Kasumi-1 (cell line): Measurements from ENCODE around the gene NOC3L.
"Not testable (repeated sequence)": the region's sequence is repeated elsewhere in the genome, so short reads cannot be mapped to it uniquely, and the experiment has no call there.

Source experiments
- DNase-seq, 2 experiments: peaks; one replicate each; lab custom pipeline; 2025; lab: John Stamatoyannopoulos, UW

The NOC3L gene

GRCh38 chr10:94361171-94361794 lies 1.5 kb downstream of the NOC3L start:
- peak in 1 of 2 experiments; percentile 32 for DNase-seq

DNA sequence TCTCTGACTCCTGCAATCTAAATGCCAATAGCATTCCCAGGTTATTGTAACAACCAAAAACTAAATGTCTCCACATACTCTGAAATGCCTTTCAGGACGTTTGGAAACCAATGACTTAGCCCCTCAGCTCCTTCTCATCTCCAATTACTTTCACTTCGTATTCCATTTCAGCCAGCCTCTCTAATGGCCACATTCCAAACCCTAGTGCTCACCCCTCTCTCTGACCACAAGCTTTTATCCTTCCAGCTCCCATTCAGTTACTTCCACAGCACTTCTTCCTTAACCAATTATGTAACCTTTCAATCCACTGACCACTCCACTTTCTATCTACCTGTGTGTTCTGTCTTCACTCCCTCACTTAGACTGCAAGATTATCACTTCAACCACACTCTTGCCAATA lies 4.3 kb downstream of the NOC3L start:
- no peak for DNase-seq

GRCh38 chr10:94357193-94357592 lies 5.5 kb downstream of the NOC3L start:
- DNase-seq: no peak

DNA sequence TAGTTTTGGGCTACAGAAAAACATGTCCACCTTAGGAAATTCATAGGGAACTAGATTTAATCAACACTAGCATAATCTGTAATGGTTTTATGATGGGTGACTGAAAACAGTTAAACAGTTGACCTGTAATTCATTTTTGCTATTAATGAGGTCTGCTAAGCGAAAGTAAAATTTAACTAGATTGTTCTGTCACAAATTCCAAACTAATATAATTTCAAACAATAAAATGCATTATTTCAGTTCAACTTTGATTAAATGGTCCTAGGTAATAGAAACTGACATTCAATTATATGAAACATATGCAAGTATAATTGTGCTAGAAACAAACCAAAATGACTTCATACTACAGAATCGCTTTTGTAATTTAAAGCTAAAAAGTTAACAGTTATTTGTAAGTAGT lies 6.9 kb downstream of the NOC3L start:
- DNase-seq: no peak

DNA sequence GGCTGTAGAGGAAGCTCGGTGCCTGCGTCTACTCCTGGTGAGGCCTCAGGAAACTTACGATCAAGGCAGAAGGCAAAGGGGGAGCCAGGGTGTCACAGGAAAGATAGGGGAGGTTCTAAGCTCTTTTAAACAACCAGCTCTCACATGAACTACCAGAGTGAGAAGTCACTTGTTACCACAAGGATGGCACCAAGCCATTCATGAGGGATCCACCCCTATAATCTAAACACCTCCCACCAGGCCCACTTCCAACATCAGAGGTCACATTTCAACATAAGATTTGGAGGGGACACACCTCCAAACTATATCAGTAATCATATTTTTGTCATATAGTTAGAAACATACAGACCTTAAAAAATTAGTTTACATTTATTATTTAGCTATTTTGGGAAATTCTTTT lies 9.4 kb downstream of the NOC3L start:
- no peak for DNase-seq

- DNase-seq: no peak
Observed at GRCh38 chr10:94351089-94351488, 11.7 kb downstream of the NOC3L start.

DNA sequence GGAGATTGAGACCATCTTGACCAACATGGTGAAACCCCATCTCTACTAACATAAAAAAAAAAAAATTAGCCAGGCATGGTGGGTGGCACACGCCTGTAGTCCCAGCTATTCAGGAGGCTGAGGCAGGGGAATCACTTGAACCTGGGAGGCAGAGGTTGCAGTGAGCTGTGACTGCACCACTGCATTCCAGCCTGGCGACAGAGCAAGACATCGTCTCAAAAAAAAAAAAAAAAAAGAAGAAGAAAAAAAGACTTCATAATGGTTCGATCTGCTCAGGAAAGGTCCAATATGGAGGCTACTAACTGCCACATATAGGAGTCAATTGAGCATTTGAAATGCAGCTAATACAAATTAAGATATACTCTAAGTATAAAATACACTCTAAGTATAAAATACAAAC lies 12.2 kb downstream of the NOC3L start:
- DNase-seq: not testable (repeated sequence)

DNA sequence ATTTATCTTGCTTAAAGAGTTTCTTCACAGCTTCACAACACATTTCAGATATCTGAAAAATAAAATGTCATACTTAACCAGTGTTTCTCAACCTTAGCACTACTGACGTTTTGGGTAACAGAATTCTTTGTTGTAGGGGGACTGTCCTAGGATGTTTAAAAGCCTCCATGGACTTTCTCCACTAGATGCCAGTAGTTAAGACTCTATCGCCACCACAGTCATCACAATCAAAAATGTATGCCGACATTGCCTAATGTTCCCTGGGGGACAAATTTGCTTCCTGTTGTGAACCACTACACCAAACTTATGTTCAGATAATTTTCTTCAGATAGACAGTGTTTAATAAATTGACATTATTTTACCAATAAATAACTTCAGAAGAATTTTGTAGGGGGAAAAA lies 13.4 kb downstream of the NOC3L start:
- DNase-seq: peak in 1 of 2 experiments; percentile 43

DNA sequence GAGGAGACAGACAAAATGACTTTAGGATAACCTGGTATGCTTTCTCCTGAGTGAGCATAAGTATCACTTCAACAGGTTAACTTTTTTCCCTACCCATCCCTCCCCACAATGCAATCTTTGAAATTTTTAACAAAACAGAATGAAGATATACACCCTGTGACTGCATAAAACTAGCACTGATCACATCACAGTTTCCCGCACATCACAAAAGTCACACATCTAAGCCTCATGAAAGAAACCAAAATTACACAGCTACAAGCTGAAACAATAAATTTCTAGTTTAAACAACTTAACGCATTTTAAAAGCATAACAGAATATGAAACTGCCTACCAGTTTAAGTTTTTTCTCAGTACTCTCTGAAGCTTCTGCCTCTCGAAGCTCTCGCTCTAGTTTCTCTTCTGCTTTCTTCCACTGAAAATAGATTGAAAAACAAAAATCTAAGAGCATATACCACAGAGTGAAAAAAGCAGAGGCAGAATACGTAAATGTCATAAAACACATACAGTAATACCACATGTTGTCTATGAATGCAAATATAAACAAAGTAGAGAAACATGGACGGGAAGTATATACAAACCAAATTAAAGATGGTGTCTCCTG lies 18.1 kb downstream of the NOC3L start:
- no peak for DNase-seq

- DNase-seq: no peak
Observed at GRCh38 chr10:94343151-94343550, 19.6 kb downstream of the NOC3L start.

GRCh38 chr10:94334857-94335256 lies 27.9 kb downstream of the NOC3L start:
- no peak for DNase-seq

- DNase-seq: no peak
Observed at GRCh38 chr10:94333051-94333450, 29.7 kb downstream of the NOC3L start.

- DNase-seq: no peak
Observed at GRCh38 chr10:94328613-94329012, 34.1 kb downstream of the NOC3L start.

GRCh38 chr10:94327649-94328048 lies 35.1 kb downstream of the NOC3L start:
- DNase-seq: no peak

GRCh38 chr10:94324609-94325233 lies 38.0 kb downstream of the NOC3L start:
- no peak for DNase-seq

GRCh38 chr10:94320285-94320914 lies 42.3 kb downstream of the NOC3L start:
- peak; percentile 60 to 89 for DNase-seq

DNA sequence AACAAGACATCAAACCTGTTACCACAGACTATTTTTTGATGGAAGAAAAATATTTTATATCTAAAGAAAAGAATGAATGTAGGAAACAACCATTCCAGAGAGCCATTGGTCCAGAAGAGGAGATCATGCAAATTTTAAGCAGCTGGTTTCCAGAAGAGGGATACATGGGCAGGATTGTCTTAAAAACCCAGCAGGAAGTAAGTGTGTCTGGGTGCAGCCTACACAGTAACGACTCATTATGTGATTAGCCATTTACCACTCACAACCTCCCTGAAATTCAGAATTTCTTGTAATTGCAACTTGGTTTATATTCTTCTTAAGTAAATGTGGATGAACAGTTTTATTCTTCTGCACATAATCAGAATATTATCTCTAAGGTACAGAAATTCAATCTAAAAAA lies 46.2 kb downstream of the NOC3L start:
- DNase-seq: no peak

DNA sequence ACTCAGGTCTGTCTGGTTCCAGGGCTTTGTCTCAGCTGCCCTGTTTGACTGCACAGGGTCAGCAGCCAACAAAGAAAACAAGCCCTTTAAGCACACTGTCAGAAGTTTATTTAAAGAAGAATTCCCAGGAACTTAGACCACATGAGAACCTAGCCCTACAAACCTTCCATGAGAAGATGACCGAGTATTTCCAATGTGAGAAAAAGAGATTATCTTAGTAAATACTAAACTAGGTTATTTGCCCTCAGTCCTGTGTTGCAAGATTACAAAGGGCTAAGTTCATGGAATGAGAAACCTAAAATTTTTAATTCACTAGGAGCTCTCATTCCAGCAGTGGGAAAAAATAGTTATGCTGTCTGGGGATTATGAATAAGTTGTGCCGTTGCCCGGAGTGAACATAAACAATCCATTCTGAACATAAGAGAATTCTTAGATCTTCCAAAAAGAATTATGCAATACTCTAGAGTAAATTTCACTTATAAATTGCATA lies 46.7 kb downstream of the NOC3L start:
- DNase-seq: no peak

GRCh38 chr10:94315024-94315451 lies 47.7 kb downstream of the NOC3L start:
- DNase-seq: no peak

DNA sequence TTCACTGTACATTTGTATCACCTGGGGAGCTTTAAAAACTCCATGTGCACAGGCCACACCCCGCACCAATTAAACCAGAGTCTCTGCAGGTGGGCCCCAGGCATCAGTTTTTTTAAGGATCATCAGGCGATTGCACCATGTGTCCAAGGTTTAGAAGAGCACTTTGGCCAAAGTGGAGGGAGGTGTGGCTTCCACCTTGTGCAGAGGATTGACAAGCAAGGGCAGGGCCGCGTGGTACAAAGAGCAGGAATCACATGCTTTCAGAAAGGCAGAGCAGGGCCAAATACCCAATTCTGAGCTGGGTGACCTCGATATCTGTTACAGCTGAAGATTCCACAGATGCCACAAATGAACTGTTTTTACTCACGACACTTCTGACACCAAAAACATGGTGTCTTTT lies 52.4 kb downstream of the NOC3L start:
- DNase-seq: no peak

GRCh38 chr10:94308866-94309265 lies 53.9 kb downstream of the NOC3L start:
- DNase-seq: no peak

GRCh38 chr10:94307046-94307615 lies 55.6 kb downstream of the NOC3L start:
- peak in 1 of 2 experiments; percentile 17 for DNase-seq

DNA sequence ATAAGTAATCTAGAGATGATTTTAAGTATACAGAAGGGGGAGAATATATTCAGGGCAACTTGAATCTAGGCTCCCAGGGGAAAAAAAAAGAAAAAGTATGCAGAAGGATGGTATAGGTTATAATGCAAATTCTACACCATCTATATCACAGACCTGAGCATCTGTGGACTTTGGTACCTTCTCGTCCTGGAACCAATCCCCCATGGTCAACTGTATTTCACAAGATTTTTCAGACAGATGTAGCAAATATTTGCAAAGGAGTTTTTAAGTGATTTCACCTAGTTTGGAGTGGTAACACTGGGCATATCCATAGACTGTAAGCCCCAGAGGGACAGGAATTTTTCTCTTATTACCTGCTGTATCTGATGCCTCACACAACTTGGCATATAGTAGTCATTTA lies 58.8 kb downstream of the NOC3L start:
- no peak for DNase-seq
